ENCODE results near the gene POLRMT.
"Not testable (repeated sequence)": the region's sequence is repeated elsewhere in the genome, so short reads cannot be mapped to it uniquely, and the experiment has no call there.

DNA sequence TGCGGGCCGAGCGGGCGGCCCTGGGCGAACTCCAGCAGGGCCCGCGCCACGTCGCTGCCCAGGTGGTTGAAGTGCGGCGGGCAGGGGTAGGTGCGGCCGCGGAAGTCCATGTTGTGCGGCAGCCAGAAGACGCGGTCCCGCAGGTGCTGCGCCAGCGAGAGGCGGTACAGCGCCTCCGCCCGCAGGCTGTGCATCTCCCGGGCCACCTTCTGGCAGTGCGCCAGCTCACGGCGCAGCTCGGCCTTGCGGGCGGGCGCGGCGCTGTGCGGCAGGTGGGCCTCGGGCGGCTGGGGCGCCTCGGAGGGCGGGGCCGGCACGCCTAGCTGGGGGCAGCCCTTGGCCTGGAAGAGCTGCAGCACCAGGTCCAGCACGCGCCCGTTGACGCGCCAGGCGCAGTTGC, 12.1 kb downstream of the POLRMT start:
- not testable (repeated sequence) for TF ChIP-seq POLR2A (IDR thresholded peaks at IDR 0.05)
- TF ChIP-seq, protein P1, sequence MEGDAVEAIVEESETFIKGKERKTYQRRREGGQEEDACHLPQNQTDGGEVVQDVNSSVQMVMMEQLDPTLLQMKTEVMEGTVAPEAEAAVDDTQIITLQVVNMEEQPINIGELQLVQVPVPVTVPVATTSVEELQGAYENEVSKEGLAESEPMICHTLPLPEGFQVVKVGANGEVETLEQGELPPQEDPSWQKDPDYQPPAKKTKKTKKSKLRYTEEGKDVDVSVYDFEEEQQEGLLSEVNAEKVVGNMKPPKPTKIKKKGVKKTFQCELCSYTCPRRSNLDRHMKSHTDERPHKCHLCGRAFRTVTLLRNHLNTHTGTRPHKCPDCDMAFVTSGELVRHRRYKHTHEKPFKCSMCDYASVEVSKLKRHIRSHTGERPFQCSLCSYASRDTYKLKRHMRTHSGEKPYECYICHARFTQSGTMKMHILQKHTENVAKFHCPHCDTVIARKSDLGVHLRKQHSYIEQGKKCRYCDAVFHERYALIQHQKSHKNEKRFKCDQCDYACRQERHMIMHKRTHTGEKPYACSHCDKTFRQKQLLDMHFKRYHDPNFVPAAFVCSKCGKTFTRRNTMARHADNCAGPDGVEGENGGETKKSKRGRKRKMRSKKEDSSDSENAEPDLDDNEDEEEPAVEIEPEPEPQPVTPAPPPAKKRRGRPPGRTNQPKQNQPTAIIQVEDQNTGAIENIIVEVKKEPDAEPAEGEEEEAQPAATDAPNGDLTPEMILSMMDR (IDR thresholded peaks at IDR 0.05), result not testable (repeated sequence)
